SJCRH30 (cell line): Measurements from ENCODE around the gene SSR1. TPM values are rescaled to one million over a fixed set of nuclear protein-coding genes. Genes with fewer than 3 reads are reported as not detected.

Source experiments
- total RNA-seq: library from RNA; depleted of rRNA; stranded (reverse); fragments of >200 nt; shearing (Covaris generic); gene quantifications from 2 replicates; pipeline ENCODE4 v1.2.3, GENCODE V29; 2014; rRNA removed

The SSR1 gene
- total RNA-seq, 1 experiment from 2014 or later: 52.1 TPM

Other genes with a start within 250 kb of the SSR1 start
- 12.3 and 13.4 TPM in 2 replicates for gene RREB1, start 205.2 kb downstream of the SSR1 start, total RNA-seq
- 0.16 TPM in 1 of 2 replicates, not detected in the other for gene CAGE1, start 76.5 kb upstream of the SSR1 start, total RNA-seq
- 17.8 and 21.3 TPM in 2 replicates for gene RIOK1, start 76.6 kb upstream of the SSR1 start, total RNA-seq
- gene DSP, start 228.5 kb upstream of the SSR1 start, total RNA-seq: not detected in 2 replicates